Measurements from ENCODE around the gene IFT22.

- TF ChIP-seq CTCF (conservative IDR thresholded peaks at IDR 0.05; ENCODE audit: low read depth, low read length), result no peak
- no peak for TF ChIP-seq EZH2 (IDR thresholded peaks at IDR 0.05; ENCODE audit: borderline replicate concordance, low read depth, low read length, poor library complexity, severe bottlenecking)
Observed at GRCh38 chr7:101330011-101330484, 8.4 kb upstream of the IFT22 start.

All from A673 (cell line).